NCI-H1092 treated with DMSO at 0.1 percent for 48 hours (cell line): ENCODE data around the gene NFATC1.
"Not testable (repeated sequence)": the region's sequence is repeated elsewhere in the genome, so short reads cannot be mapped to it uniquely, and the experiment has no call there.

Source experiments
- DNase-seq: peaks from one replicate; lab custom pipeline; 2025; lab: John Stamatoyannopoulos, UW

The NFATC1 gene

GRCh38 chr18:79375441-79376154, 20.1 kb upstream of the NFATC1 start:
- no peak for DNase-seq

GRCh38 chr18:79376661-79377060, 19.1 kb upstream of the NFATC1 start:
- DNase-seq = not testable (repeated sequence)

- no peak for DNase-seq
Measured at GRCh38 chr18:79377187-79377891, 18.4 kb upstream of the NFATC1 start.

GRCh38 chr18:79378536-79379250, 17.0 kb upstream of the NFATC1 start:
- DNase-seq = no peak

- DNase-seq = no peak
Measured at GRCh38 chr18:79379251-79379905, 16.4 kb upstream of the NFATC1 start.

- no peak for DNase-seq
Measured at GRCh38 chr18:79379931-79380815, 15.6 kb upstream of the NFATC1 start.

- no peak for DNase-seq
Measured at GRCh38 chr18:79380816-79381806, 14.6 kb upstream of the NFATC1 start.

- no peak for DNase-seq
Measured at GRCh38 chr18:79381811-79382311, 13.9 kb upstream of the NFATC1 start.

GRCh38 chr18:79382681-79383387, 12.9 kb upstream of the NFATC1 start:
- no peak for DNase-seq

GRCh38 chr18:79383388-79384056, 12.2 kb upstream of the NFATC1 start:
- DNase-seq = no peak

GRCh38 chr18:79384151-79384807, 11.5 kb upstream of the NFATC1 start:
- peak; percentile 56 for DNase-seq

- DNase-seq = no peak
Measured at GRCh38 chr18:79384834-79385233, 10.9 kb upstream of the NFATC1 start.

GRCh38 chr18:79385326-79385707, 10.4 kb upstream of the NFATC1 start:
- no peak for DNase-seq

- no peak for DNase-seq
Measured at GRCh38 chr18:79385708-79386341, 9.9 kb upstream of the NFATC1 start.

GRCh38 chr18:79386547-79386946, 9.2 kb upstream of the NFATC1 start:
- DNase-seq = no peak

- no peak for DNase-seq
Measured at GRCh38 chr18:79387214-79387613, 8.5 kb upstream of the NFATC1 start.

- no peak for DNase-seq
Measured at GRCh38 chr18:79387615-79388014, 8.1 kb upstream of the NFATC1 start.

GRCh38 chr18:79388043-79388442, 7.7 kb upstream of the NFATC1 start:
- no peak for DNase-seq
